Neural cell (in vitro differentiated cells): Measurements from ENCODE around the gene FLT1. TPM values are rescaled to one million over a fixed set of nuclear protein-coding genes. Genes with fewer than 3 reads are reported as not detected.

Source experiments
- H2AFZ ChIP-seq: fragments of 200-600, 300-800 bp; sonication (generic), shearing (Covaris generic); 2 replicates; pipeline ENCODE4 v1.6.0; 2014; ENCODE audit warnings: low read depth, mild to moderate bottlenecking, antibody characterized with exemption, low read length, moderate library complexity
- H3F3A ChIP-seq: fragments of 200-600 bp; shearing (Covaris generic); 2 replicates; pipeline ENCODE4 v1.6.1; 2016; ENCODE audit warnings: mild to moderate bottlenecking, moderate library complexity, mixed read lengths, antibody characterized with exemption, low read length; ENCODE audit not compliant: insufficient read depth, poor library complexity, severe bottlenecking
- H3K27ac ChIP-seq: fragments of 200-600, 300-800 bp; sonication (generic), shearing (Covaris generic); 2 replicates; pipeline ENCODE4 v1.5.1; 2014; ENCODE audit warnings: mild to moderate bottlenecking, low read length, moderate library complexity
- H3K27me3 ChIP-seq: fragments of 300-800, 200-600 bp; sonication (generic), shearing (Covaris generic); 2 replicates; pipeline ENCODE4 v1.6.0; 2014; ENCODE audit warnings: mild to moderate bottlenecking, low read depth, low read length, moderate library complexity; ENCODE audit not compliant: insufficient read depth
- H3K36me3 ChIP-seq: fragments of 300-800, 200-600 bp; sonication (generic), shearing (Covaris generic); 2 replicates; pipeline ENCODE4 v1.5.1; 2014; ENCODE audit warnings: mild to moderate bottlenecking, antibody characterized with exemption, low read length, moderate library complexity; ENCODE audit not compliant: insufficient read depth
- H3K4me2 ChIP-seq: fragments of 300-800, 200-600 bp; sonication (generic), shearing (Covaris generic); 2 replicates; pipeline ENCODE4 v1.6.0; 2014; ENCODE audit warnings: mild to moderate bottlenecking, low read length
- H3K4me3 ChIP-seq: fragments of 300-800, 200-600 bp; sonication (generic), shearing (Covaris generic); 2 replicates; pipeline ENCODE4 v1.5.1; 2014; ENCODE audit warnings: mild to moderate bottlenecking, low read length, moderate library complexity
- H3K79me2 ChIP-seq: fragments of 200-600 bp; shearing (Covaris generic); replicated peaks from 2 replicates; pipeline ENCODE4 v1.6.0; 2014; ENCODE audit warnings: mild to moderate bottlenecking, low read length, moderate library complexity; ENCODE audit not compliant: insufficient read depth
- H3K9ac ChIP-seq: fragments of 300-800, 200-600 bp; sonication (generic), shearing (Covaris generic); 2 replicates; pipeline ENCODE4 v1.6.1; 2016; ENCODE audit warnings: mild to moderate bottlenecking, low read length, mixed read lengths
- H3K9me2 ChIP-seq: fragments of 200-600 bp; shearing (Covaris generic); 2 replicates; pipeline ENCODE4 v1.6.1; 2016; ENCODE audit warnings: mild to moderate bottlenecking, low read length, mixed read lengths; ENCODE audit not compliant: insufficient read depth
- H3K9me3 ChIP-seq: fragments of 200-600, 300-800 bp; sonication (generic), shearing (Covaris generic); 2 replicates; pipeline ENCODE4 v1.6.1; 2016; ENCODE audit warnings: mild to moderate bottlenecking, mixed run types, low read length, moderate library complexity, mixed read lengths
- H4K20me1 ChIP-seq: fragments of 200-600 bp; shearing (Covaris generic); 2 replicates; pipeline ENCODE4 v1.6.1; 2016; ENCODE audit warnings: mild to moderate bottlenecking, mixed run types; ENCODE audit not compliant: insufficient read depth
- CTCF ChIP-seq: fragments of 450-650 bp; IDR thresholded peaks from 2 replicates; pipeline ENCODE4 v1.5.1; 2014; ENCODE audit warnings: antibody characterized with exemption, mild to moderate bottlenecking, moderate library complexity; ENCODE audit not compliant: poor library complexity, severe bottlenecking
- EP300 ChIP-seq: fragments of 450-650 bp; conservative IDR thresholded peaks from 2 replicates; pipeline ENCODE4 v1.6.1; 2014; ENCODE audit warnings: antibody characterized with exemption, mild to moderate bottlenecking, moderate library complexity; ENCODE audit not compliant: poor library complexity, severe bottlenecking
- EZH2 ChIP-seq: fragments of 200-600, 300-800 bp; shearing (Covaris generic), sonication (generic); IDR thresholded peaks from 2 replicates; pipeline ENCODE4 v1.6.1; 2014; ENCODE audit warnings: antibody characterized with exemption, low read length, borderline replicate concordance, mild to moderate bottlenecking; ENCODE audit not compliant: insufficient read depth, poor library complexity, severe bottlenecking
- MXI1 ChIP-seq: fragments of 450-650 bp; conservative IDR thresholded peaks from 2 replicates; pipeline ENCODE4 v1.6.1; 2014; ENCODE audit warnings: antibody characterized with exemption, mild to moderate bottlenecking; ENCODE audit not compliant: poor library complexity, severe bottlenecking
- POLR2AphosphoS5 ChIP-seq: IDR thresholded peaks from 2 replicates; pipeline ENCODE4 v1.6.1; 2012
- RAD21 ChIP-seq: fragments of 450-650 bp; conservative IDR thresholded peaks from 2 replicates; pipeline ENCODE4 v1.6.1; 2014; ENCODE audit warnings: antibody characterized with exemption, mild to moderate bottlenecking, moderate library complexity
- REST ChIP-seq: IDR thresholded peaks from 2 replicates; pipeline ENCODE4 v1.6.1; 2012; ENCODE audit warnings: borderline replicate concordance
- SMC3 ChIP-seq: fragments of 450-650 bp; conservative IDR thresholded peaks from 2 replicates; pipeline ENCODE4 v1.6.1; 2014; ENCODE audit warnings: antibody characterized with exemption, mild to moderate bottlenecking, moderate library complexity; ENCODE audit not compliant: poor library complexity
- TAF1 ChIP-seq: IDR thresholded peaks from 2 replicates; pipeline ENCODE4 v1.6.1; 2012; ENCODE audit warnings: low read depth
- polyA plus RNA-seq: library from polyadenylated mRNA; depleted of rRNA; stranded (reverse); fragments of >200 nt; gene quantifications from 2 replicates; pipeline ENCODE4 v1.2.3, GENCODE V29; 2014

Gene FLT1
- polyA plus RNA-seq, 1 donor from 2014 or later = not detected

GRCh38 chr13:28325022-28325421 lies 169.9 kb downstream of the FLT1 start:
- TF ChIP-seq MXI1 (no peak), SMC3 (no peak), EP300 (no peak), POLR2AphosphoS5 (no peak), CTCF (no peak), TAF1 (no peak), RAD21 (no peak), EZH2 (no peak), REST (no peak)
- H3K79me2 ChIP-seq = no peaks in the 10 kb centered on the region
- no peaks in the 10 kb centered on the region for H3K27me3 ChIP-seq
- no peaks in the 10 kb centered on the region for H3K36me3 ChIP-seq
- H3K4me2 ChIP-seq = no peak overlapping the region
- no peaks in the 10 kb centered on the region for H4K20me1 ChIP-seq
- H3K9me2 ChIP-seq = no peaks in the 10 kb centered on the region
- no peak overlapping the region for H3K9ac ChIP-seq
- H3K27ac ChIP-seq = no peak overlapping the region
- no peak overlapping the region for H3K4me3 ChIP-seq
- H3F3A ChIP-seq = no peaks in the 10 kb centered on the region
- H2AFZ ChIP-seq = no peak overlapping the region
- no peaks in the 10 kb centered on the region for H3K9me3 ChIP-seq

GRCh38 chr13:28324181-28324789 lies 170.6 kb downstream of the FLT1 start:
- no peak overlapping the region for H3K27ac ChIP-seq
- H3F3A ChIP-seq = no peaks in the 10 kb centered on the region
- H3K9ac ChIP-seq = no peak overlapping the region
- H3K9me3 ChIP-seq = no peaks in the 10 kb centered on the region
- TF ChIP-seq REST = no peak
- TF ChIP-seq CTCF = peak; percentile 63
- TF ChIP-seq RAD21 = peak; percentile 63
- no peak for TF ChIP-seq EP300
- no peak for TF ChIP-seq TAF1
- TF ChIP-seq POLR2AphosphoS5 = no peak
- TF ChIP-seq SMC3 = peak; percentile 73
- TF ChIP-seq EZH2 = no peak
- no peak for TF ChIP-seq MXI1
- no peaks in the 10 kb centered on the region for H4K20me1 ChIP-seq
- H3K4me2 ChIP-seq = no peak overlapping the region
- no peaks in the 10 kb centered on the region for H3K9me2 ChIP-seq
- no peaks in the 10 kb centered on the region for H3K79me2 ChIP-seq
- no peaks in the 10 kb centered on the region for H3K27me3 ChIP-seq
- no peak overlapping the region for H3K4me3 ChIP-seq
- H3K36me3 ChIP-seq = no peaks in the 10 kb centered on the region
- no peak overlapping the region for H2AFZ ChIP-seq
